H1 (cell line): ENCODE data around the gene NSL1. TPM values are rescaled to one million over a fixed set of nuclear protein-coding genes. Genes with fewer than 3 reads are reported as not detected.

Experiments
- EGR1 ChIP-seq: IDR thresholded peaks from 2 replicates; pipeline ENCODE4 v1.6.1; 2011; ENCODE audit warnings: low read depth, low read length, borderline replicate concordance
- EP300 ChIP-seq, 2 experiments: IDR thresholded peaks; 1 replicate in 1 of 2; 2 replicates in 1 of 2; pipeline ENCODE4 v1.6.1; 2011 to 2012; ENCODE audit warnings: low read depth in 2 of 2, low read length in 2 of 2, mild to moderate bottlenecking in 2 of 2, borderline replicate concordance in 1 of 2, inconsistent platforms in 1 of 2, moderate library complexity in 1 of 2
- RBBP5 ChIP-seq: IDR thresholded peaks from 2 replicates; pipeline ENCODE4 v1.7.1; 2012; ENCODE audit warnings: low read depth, mild to moderate bottlenecking, inconsistent platforms, low read length, moderate library complexity, borderline replicate concordance
- polyA plus RNA-seq, 7 experiments: library from polyadenylated mRNA; depleted of rRNA in 3 of 7; stranded (reverse) in 5 of 7; unstranded in 2 of 7; fragments of >200 nt in 5 of 7; fragments of 200-250 nt in 2 of 7; gene quantifications; 1 replicate in 5 of 7; 2 replicates in 1 of 7; 4 replicates in 1 of 7; pipeline versions ENCODE4 v1.2.1 to v1.2.3, GENCODE V29; 2011 to 2013; ENCODE audit warnings: missing spikeins in 2 of 7, mixed read lengths in 2 of 7
- total RNA-seq: library from RNA; stranded (reverse); fragmentation: NEBNext Ultra II Directional; extraction: Animal tissue kit (Norgen Biotek cat#: 25700); gene quantifications from 2 replicates; pipeline ENCODE4 v1.2.1, GENCODE V29; 2021

Gene NSL1
- total and polyA plus RNA-seq, 2 of the 8 experiments (the other 6 are each of a cell fraction or from before 2014, with no cell fraction given) = 25.4 to 51.7 TPM

GRCh38 chr1:212685429-212685828 lies 106.1 kb downstream of the NSL1 start (continued):
- TF ChIP-seq RBBP5 = no peak
- no peak for TF ChIP-seq EGR1
- no peak for TF ChIP-seq EP300 (IDR thresholded peaks at IDR 0.05; ENCODE audit: borderline replicate concordance in 1 of 2, low read depth in 2 of 2, low read length in 2 of 2)
